Stomach (tissue), 4 donors: Measurements from ENCODE around the gene PTPRE.

Source experiments
- CTCF ChIP-seq, 7 experiments: fragments of 450-650 bp in 4 of 7; fragments of 200-600 bp in 3 of 7; sonication (generic) in 3 of 7; IDR thresholded peaks; one replicate each; pipeline ENCODE4 v1.5.1; 2016 to 2019; ENCODE audit warnings: antibody characterized with exemption in 7 of 7, control low read depth in 2 of 7, mild to moderate bottlenecking in 1 of 7
- POLR2A ChIP-seq, 4 donors: fragments of 450-650 bp; IDR thresholded peaks; one replicate each; pipeline ENCODE4 v1.6.1; 2016; ENCODE audit warnings: antibody characterized with exemption in 4 of 4, control low read depth in 2 of 4, mild to moderate bottlenecking in 1 of 4, moderate library complexity in 1 of 4
- POLR2AphosphoS5 ChIP-seq, 3 donors: sonication (generic); formaldehyde crosslinking; IDR thresholded peaks; one replicate each; pipeline ENCODE4 v1.6.1; 2016; ENCODE audit warnings: antibody characterized with exemption in 3 of 3

GRCh38 chr10:128103229-128103714 lies 196.4 kb downstream of the PTPRE start:
- no peak for TF ChIP-seq CTCF (IDR thresholded peaks at IDR 0.05)
- TF ChIP-seq POLR2A (IDR thresholded peaks at IDR 0.05), result no peak
- TF ChIP-seq POLR2AphosphoS5 (IDR thresholded peaks at IDR 0.05), result no peak
